GM03348 (cell line): ENCODE data around the gene STX19.

ENCODE experiments used
- DNase-seq: peaks from one replicate; pipeline ENCODE4 v3.0.0; 2012; ENCODE audit warnings: low spot score

Gene STX19

GRCh38 chr3:94026623-94027022 lies 1.8 kb downstream of the STX19 start:
- no peak for DNase-seq

GRCh38 chr3:94024385-94024784 lies 4.0 kb downstream of the STX19 start:
- peak; percentile 20 for DNase-seq

- DNase-seq = no peak
Measured at GRCh38 chr3:94020293-94020692, 8.1 kb downstream of the STX19 start.

GRCh38 chr3:94019659-94020058 lies 8.7 kb downstream of the STX19 start:
- no peak for DNase-seq

- no peak for DNase-seq
Measured at GRCh38 chr3:94015025-94015424, 13.4 kb downstream of the STX19 start.

- no peak for DNase-seq
Measured at GRCh38 chr3:94012185-94012584, 16.2 kb downstream of the STX19 start.

- no peak for DNase-seq
Measured at GRCh38 chr3:94011233-94011711, 17.1 kb downstream of the STX19 start.

GRCh38 chr3:94009608-94010007 lies 18.8 kb downstream of the STX19 start:
- DNase-seq = no peak

GRCh38 chr3:94008253-94008652 lies 20.1 kb downstream of the STX19 start:
- DNase-seq = no peak

GRCh38 chr3:94004301-94004910 lies 24.0 kb downstream of the STX19 start:
- peak; percentile 70 for DNase-seq

GRCh38 chr3:94001827-94002495 lies 26.4 kb downstream of the STX19 start:
- no peak for DNase-seq

- DNase-seq = no peak
Measured at GRCh38 chr3:94001191-94001590, 27.2 kb downstream of the STX19 start.

GRCh38 chr3:93994056-93994455 lies 34.3 kb downstream of the STX19 start:
- no peak for DNase-seq

- DNase-seq = no peak
Measured at GRCh38 chr3:93992207-93992606, 36.2 kb downstream of the STX19 start.

- DNase-seq = no peak
Measured at GRCh38 chr3:93991631-93992030, 36.8 kb downstream of the STX19 start.

GRCh38 chr3:93989241-93989640 lies 39.2 kb downstream of the STX19 start:
- no peak for DNase-seq

GRCh38 chr3:93988764-93989163 lies 39.6 kb downstream of the STX19 start:
- no peak for DNase-seq

GRCh38 chr3:93988283-93988682 lies 40.1 kb downstream of the STX19 start:
- DNase-seq = peak; percentile 17

- no peak for DNase-seq
Measured at GRCh38 chr3:93984618-93985017, 43.8 kb downstream of the STX19 start.

GRCh38 chr3:93983408-93983807 lies 45.0 kb downstream of the STX19 start:
- no peak for DNase-seq

- DNase-seq = no peak
Measured at GRCh38 chr3:93981649-93982048, 46.7 kb downstream of the STX19 start.

- peak; percentile 98 for DNase-seq
Measured at GRCh38 chr3:93979850-93980676, 48.3 kb downstream of the STX19 start, which contains the start of gene ARL13B. Gene ARL13B (plus strand): TSS chr3:93980155. CDS start chr3:93980424, 269 bp downstream.
